Activated CD4-positive, alpha-beta T cell treated with anti-CD3 and anti-CD28 coated beads for 48 hours (primary cell): Measurements from ENCODE around the gene MACF1.

ENCODE experiments used
- DNase-seq: peaks from one replicate; pipeline ENCODE4 v3.0.0-alpha.2; 2020

MACF1 gene

GRCh38 chr1:39214998-39215873 is 10.7 kb downstream of the MACF1 start:
- peak; percentile 46 for DNase-seq

DNA sequence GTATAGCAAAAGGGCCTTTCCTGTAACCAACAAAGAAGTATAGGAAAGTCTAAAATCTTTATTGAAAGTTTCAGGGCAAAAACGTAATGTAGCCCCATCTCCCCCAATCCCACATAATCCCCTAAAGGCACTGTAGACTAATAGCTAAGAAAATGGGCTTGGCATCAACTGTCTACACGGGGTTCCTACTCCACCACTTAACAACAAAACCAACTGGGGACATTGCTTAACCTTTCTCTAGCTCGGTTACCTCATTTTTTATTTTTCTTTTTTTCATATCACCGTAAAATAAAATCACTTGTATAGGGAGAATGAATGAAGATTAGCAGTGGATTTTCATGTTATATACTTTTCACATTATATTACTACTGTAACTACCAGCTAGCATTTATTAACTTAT is 12.3 kb downstream of the MACF1 start:
- DNase-seq = no peak

- DNase-seq = no peak
Measured at GRCh38 chr1:39220891-39221870, 16.7 kb downstream of the MACF1 start.

DNA sequence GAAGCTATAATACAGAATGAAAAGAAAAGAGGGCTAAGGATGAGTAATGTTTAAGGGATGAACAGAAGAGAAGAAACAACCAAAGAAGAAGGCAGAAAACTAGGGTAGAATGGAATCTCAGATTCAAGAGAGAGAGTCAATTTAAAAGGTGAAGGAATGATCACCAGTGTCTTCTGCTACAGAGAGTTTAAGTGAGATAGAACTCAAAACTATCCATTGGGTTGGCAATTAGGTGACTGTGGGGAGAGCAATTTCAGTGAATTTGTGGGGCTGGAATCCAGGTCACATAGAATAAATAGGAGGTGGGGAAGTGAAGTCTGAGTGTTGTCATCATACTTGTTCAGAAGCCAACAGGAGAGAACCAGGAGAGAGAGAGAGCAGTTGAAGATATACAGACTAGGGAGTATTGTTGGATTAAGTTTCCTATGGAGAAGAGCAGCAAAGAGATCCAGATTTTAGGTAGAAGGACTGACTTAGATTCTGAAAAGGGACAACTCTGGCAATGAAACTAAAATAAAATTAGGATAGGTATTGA is 19.9 kb downstream of the MACF1 start:
- no peak for DNase-seq

DNA sequence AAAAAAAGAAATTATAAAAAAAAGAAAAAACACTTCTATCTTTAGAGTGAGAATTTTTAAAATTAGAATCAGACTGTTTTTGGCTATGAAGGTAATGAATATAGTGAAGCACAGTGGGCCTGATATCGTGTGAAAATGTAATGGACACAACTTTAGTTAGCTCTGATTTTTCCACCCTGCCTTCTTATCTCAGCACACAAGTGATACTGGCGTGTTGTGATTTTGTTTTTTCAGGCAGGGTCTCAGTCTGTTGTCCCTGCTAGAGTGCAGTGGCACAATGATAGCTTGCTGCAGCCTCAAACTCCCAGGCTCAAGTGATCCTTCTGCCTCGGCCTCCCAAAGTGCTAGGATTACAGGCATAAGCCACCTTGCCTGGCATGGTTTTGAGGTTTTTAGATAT is 22.3 kb downstream of the MACF1 start:
- no peak for DNase-seq

- DNase-seq = no peak
Measured at GRCh38 chr1:39228252-39228651, 23.8 kb downstream of the MACF1 start.

DNA sequence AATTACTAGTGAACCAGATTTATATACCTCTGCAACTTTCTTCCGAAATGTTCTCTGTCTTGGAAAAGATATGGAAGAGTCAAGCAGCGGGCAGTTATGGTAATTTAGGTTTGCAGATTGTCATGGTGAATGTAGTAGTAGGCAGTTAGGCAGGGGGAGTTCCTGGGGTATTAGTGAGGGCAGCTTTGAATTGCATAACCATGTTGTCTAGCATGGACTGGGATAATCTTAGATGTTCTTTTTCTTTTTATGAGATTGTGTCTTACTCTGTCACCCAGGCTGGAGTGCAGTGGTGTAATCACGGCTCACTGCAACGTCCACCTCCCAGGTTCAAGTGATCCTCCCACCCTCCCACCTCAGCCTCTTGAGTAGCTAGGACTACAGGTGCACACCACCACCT is 25.0 kb downstream of the MACF1 start:
- DNase-seq = no peak

GRCh38 chr1:39230261-39231190 is 26.0 kb downstream of the MACF1 start:
- DNase-seq = peak; percentile 37

GRCh38 chr1:39236971-39237370 is 32.5 kb downstream of the MACF1 start:
- no peak for DNase-seq

DNA sequence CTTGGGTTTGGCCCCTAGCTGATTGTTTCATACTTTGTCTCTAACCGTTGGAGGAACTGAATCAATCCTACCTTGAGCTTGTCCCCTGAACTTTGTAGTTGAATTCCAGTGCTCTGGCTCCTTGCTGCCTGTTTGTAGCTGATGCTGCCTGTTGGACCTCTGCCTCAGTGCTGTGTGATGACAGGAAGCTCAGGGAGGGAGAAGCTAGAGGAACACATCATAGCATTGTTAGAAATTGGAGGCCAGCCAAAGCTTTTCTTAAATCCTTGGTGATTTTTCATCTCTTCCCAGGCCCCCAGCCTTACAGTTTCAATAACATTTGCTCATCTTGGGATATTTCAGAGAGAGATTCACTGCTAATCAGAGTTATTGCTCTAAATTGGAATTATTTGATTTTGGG is 34.0 kb downstream of the MACF1 start:
- DNase-seq = no peak

- no peak for DNase-seq
Measured at GRCh38 chr1:39239968-39240367, 35.5 kb downstream of the MACF1 start.

DNA sequence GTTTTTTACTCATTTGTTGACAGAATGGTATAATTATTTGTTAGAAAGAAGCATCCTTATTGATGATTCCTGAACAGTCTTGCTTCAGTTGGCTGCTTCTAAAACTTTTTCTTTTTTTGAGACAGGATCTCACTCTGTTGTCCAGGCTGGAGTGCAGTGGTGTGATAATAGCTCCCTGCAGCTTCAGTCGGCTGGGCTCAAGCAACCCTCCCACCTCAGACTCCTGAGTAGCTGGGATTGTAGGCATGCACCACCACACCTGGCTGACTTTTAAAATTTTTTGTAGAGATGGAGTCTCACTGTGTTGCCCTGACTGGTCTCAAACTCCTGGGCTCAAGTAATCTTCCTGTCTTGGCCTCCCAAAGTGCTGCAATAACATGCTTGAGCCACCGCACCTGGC is 38.8 kb downstream of the MACF1 start:
- DNase-seq = no peak

DNA sequence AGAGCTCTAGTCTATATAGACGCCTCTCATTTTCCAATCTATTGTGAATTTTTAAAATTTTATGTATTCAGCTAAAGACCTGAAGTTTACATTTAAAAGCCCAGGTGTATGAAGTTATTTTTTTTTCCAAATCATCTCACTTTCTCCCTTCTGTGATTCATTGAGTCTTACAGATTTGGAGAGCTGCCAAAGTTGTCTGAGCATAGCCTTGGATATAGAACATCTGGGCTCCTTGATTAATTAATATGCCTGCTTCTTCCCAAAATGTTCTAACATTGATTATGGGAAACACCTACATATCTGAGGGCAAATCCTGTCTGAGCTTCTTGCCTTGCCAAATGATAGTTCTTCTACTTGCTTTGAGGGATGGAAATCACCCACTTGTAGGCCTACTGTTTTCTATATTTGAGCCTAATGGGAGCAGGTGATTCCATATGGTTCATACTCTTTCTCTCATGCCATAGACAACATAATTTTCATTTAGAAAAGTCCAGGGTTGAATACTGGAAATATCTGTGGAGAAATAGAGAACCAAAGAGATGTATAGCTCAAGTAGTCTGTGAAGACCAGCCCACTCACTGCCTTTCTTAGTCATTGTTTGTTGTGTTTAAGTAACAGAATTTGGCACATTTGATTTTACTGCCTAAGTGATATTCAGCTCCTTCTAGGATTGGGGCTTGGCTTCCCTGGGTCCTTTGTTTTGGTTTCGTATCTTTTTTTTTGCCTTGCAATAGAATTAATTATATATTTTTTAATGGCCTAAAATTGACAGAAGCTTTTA is 46.2 kb downstream of the MACF1 start:
- DNase-seq = no peak

DNA sequence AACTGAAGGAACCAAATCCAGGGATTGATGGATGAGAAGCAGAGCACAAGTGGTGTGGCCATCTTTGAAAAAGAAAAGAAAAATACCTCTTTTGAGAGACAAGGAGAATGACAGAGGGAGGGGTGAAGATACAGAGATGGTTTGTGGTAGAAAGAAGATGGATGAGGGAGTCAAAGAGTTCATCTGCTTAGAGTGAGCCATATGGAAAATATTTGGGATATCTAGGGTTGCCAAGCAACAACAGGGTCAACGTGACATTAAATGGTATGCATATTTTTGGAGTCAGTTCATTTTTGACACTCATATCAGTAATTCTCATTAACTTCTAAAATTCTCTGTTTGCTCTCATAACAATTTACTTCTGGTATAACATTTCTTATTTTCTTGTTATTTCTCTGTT is 50.7 kb downstream of the MACF1 start:
- no peak for DNase-seq

GRCh38 chr1:39258146-39258924 is 53.8 kb downstream of the MACF1 start:
- peak; percentile 74 for DNase-seq

GRCh38 chr1:39258925-39259244 is 54.4 kb downstream of the MACF1 start:
- DNase-seq = no peak

GRCh38 chr1:39261712-39262221 is 57.3 kb downstream of the MACF1 start:
- no peak for DNase-seq

DNA sequence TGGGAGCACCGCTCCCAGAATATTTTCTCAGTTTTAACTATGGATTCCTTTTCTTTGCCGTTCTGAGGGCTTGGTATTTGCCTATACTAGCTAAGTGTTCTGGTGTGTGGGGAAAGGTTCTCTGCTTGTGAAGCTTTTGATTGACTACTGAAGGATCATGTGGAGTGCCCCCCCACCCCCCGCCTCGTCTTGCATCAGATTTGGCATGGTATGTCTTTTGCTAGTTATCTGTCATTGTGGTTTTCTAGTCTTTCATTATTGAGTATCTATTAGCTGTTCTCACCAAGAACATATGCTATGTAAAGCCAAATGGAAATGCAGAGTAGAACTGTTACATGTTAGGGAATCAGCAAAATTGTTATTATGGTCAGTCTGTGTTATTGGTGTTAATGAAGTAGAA is 58.3 kb downstream of the MACF1 start:
- peak; percentile 22 for DNase-seq

GRCh38 chr1:39266269-39266668 is 61.8 kb downstream of the MACF1 start:
- no peak for DNase-seq

- no peak for DNase-seq
Measured at GRCh38 chr1:39266792-39267191, 62.3 kb downstream of the MACF1 start.
